IMR-90 (cell line): ENCODE results near the gene DBF4B. TPM values are rescaled to one million over a fixed set of nuclear protein-coding genes. Genes with fewer than 3 reads are reported as not detected.
"Not testable (repeated sequence)": the region's sequence is repeated elsewhere in the genome, so short reads cannot be mapped to it uniquely, and the experiment has no call there.

Experiments
- ATAC-seq: fragments of 200-7000 bp; cut with Tn5 transposase; 2 replicates; pipeline ENCODE4 v1.9.1; 2020; ENCODE audit warnings: low read depth, mild to moderate bottlenecking, moderate library complexity
- BruUV-seq: library from RNA; stranded (reverse); fragments of 400-500 nt; replicated peaks from 2 replicates; lab custom pipeline; 2021; lab: Mats Ljungman, UMichigan
- CTCF ChIA-PET: fragments of 300-600 bp; formaldehyde crosslinking; extraction: SDS; loops from one replicate; lab custom pipeline; 2021; ENCODE audit warnings: antibody characterized with exemption; lab: Yijun Ruan, JAX
- POLR2A ChIA-PET: fragments of 300-600 bp; sonication (Branson Sonifier 250); formaldehyde crosslinking; loops from one replicate; lab custom pipeline; 2022; ENCODE audit warnings: antibody characterized with exemption; ENCODE audit not compliant: unreplicated experiment; lab: Charles Lee
- DNase-seq: peaks from one replicate; pipeline ENCODE4 v3.0.0; 2013
- H2AFZ ChIP-seq: replicated peaks from 2 replicates; pipeline ENCODE3; 2013; ENCODE audit warnings: low read length, mild to moderate bottlenecking; ENCODE audit not compliant: poor library complexity
- H2AK5ac ChIP-seq: 2 replicates; pipeline ENCODE4 v1.6.1; 2013; ENCODE audit warnings: low read depth, low read length, inconsistent platforms
- H2AK9ac ChIP-seq: replicated peaks from 2 replicates; pipeline ENCODE3; 2013; ENCODE audit warnings: mild to moderate bottlenecking, low read depth, low read length, moderate library complexity; ENCODE audit not compliant: poor library complexity
- H2BK120ac ChIP-seq: 2 replicates; pipeline ENCODE4 v1.6.1; 2013; ENCODE audit warnings: low read depth, low read length, inconsistent platforms
- H2BK15ac ChIP-seq: 3 replicates; pipeline ENCODE4 v1.6.1; 2013; ENCODE audit warnings: low read depth, low read length, inconsistent platforms
- H2BK20ac ChIP-seq: 2 replicates; pipeline ENCODE4 v1.6.1; 2013; ENCODE audit warnings: low read depth, mild to moderate bottlenecking, inconsistent platforms, low read length, moderate library complexity
- H2BK5ac ChIP-seq: 2 replicates; pipeline ENCODE4 v1.6.1; 2013; ENCODE audit warnings: mild to moderate bottlenecking, low read depth, low read length, inconsistent platforms; ENCODE audit not compliant: poor library complexity, severe bottlenecking
- H3K14ac ChIP-seq: replicated peaks from 2 replicates; pipeline ENCODE4 v1.6.1; 2013; ENCODE audit warnings: low read depth, low read length, inconsistent platforms
- H3K18ac ChIP-seq: 2 replicates; pipeline ENCODE4 v1.6.1; 2013; ENCODE audit warnings: low read depth, low read length, control low read depth
- H3K23ac ChIP-seq: 2 replicates; pipeline ENCODE4 v1.6.1; 2013; ENCODE audit warnings: low read depth, low read length, inconsistent platforms
- H3K27ac ChIP-seq: 2 replicates; pipeline ENCODE4 v1.5.1; 2013; ENCODE audit warnings: mild to moderate bottlenecking, control low read depth, low read length; ENCODE audit not compliant: insufficient read depth
- H3K27me3 ChIP-seq: 2 replicates; pipeline ENCODE4 v1.6.1; 2013; ENCODE audit warnings: low read length; ENCODE audit not compliant: control insufficient read depth, insufficient read depth
- H3K36me3 ChIP-seq: 2 replicates; pipeline ENCODE4 v1.6.1; 2013; ENCODE audit warnings: low read length, mixed read lengths; ENCODE audit not compliant: control insufficient read depth, insufficient read depth
- H3K4ac ChIP-seq: 2 replicates; pipeline ENCODE4 v1.6.1; 2013; ENCODE audit warnings: low read depth, low read length, inconsistent platforms
- H3K4me1 ChIP-seq: 2 replicates; pipeline ENCODE4 v1.6.1; 2013; ENCODE audit warnings: low read length, mixed read lengths; ENCODE audit not compliant: control insufficient read depth, insufficient read depth
- H3K4me2 ChIP-seq: 2 replicates; pipeline ENCODE4 v1.6.1; 2013; ENCODE audit warnings: low read depth, mild to moderate bottlenecking, control low read depth, low read length, moderate library complexity
- H3K4me3 ChIP-seq: 2 replicates; pipeline ENCODE4 v1.5.1; 2013; ENCODE audit warnings: low read depth, mild to moderate bottlenecking, control low read depth, low read length, moderate library complexity; ENCODE audit not compliant: insufficient read depth
- H3K56ac ChIP-seq: 2 replicates; pipeline ENCODE4 v1.6.1; 2013; ENCODE audit warnings: low read length, inconsistent platforms; ENCODE audit not compliant: insufficient read depth; ENCODE audit errors: extremely low read depth
- H3K79me1 ChIP-seq, 2 experiments: 2 replicates each; pipeline ENCODE4 v1.6.1; 2013; ENCODE audit warnings: low read length in 2 of 2, inconsistent platforms in 1 of 2, low read depth in 1 of 2
- H3K9ac ChIP-seq: 2 replicates; pipeline ENCODE4 v1.6.1; 2013; ENCODE audit warnings: low read depth, low read length, control low read depth
- H3K9me1 ChIP-seq: 2 replicates; pipeline ENCODE4 v1.6.1; 2013; ENCODE audit warnings: low read length, inconsistent platforms; ENCODE audit not compliant: insufficient read depth
- H3K9me3 ChIP-seq: 2 replicates; pipeline ENCODE4 v1.6.1; 2013; ENCODE audit warnings: low read length; ENCODE audit not compliant: control insufficient read depth, insufficient read depth
- H4K20me1 ChIP-seq: 2 replicates; pipeline ENCODE4 v1.6.1; 2013; ENCODE audit warnings: low read length, inconsistent platforms; ENCODE audit not compliant: insufficient read depth
- H4K5ac ChIP-seq: 2 replicates; pipeline ENCODE4 v1.6.1; 2013; ENCODE audit warnings: mild to moderate bottlenecking, low read depth, low read length, control low read depth
- H4K8ac ChIP-seq, 2 experiments: 2 replicates each; pipeline ENCODE4 v1.6.1; 2013; ENCODE audit warnings: low read depth in 2 of 2, low read length in 2 of 2, control low read depth in 1 of 2, inconsistent platforms in 1 of 2
- H4K91ac ChIP-seq: 2 replicates; pipeline ENCODE4 v1.6.1; 2013; ENCODE audit warnings: low read depth, low read length, inconsistent platforms; ENCODE audit not compliant: insufficient read depth
- BHLHE40 ChIP-seq: fragments of 150-350 bp; IDR thresholded peaks from 2 replicates; pipeline ENCODE4 v1.6.1; 2016; ENCODE audit warnings: mild to moderate bottlenecking, low read depth, low read length
- CEBPB ChIP-seq: IDR thresholded peaks from 2 replicates; pipeline ENCODE4 v1.6.1; 2012; ENCODE audit warnings: low read depth, low read length, improper control_type of control experiment
- MXI1 ChIP-seq: IDR thresholded peaks from 2 replicates; pipeline ENCODE4 v1.6.1; 2012; ENCODE audit warnings: low read depth, mild to moderate bottlenecking, low read length, moderate library complexity, borderline replicate concordance
- NFE2L2 ChIP-seq: fragments of 150-350 bp; IDR thresholded peaks from 2 replicates; pipeline ENCODE4 v1.6.1; 2016; ENCODE audit warnings: low read depth, mild to moderate bottlenecking, low read length
- RFX5 ChIP-seq: IDR thresholded peaks from 2 replicates; pipeline ENCODE4 v1.8.0; 2012; ENCODE audit warnings: low read depth, mild to moderate bottlenecking, low read length, moderate library complexity
- WGBS, 2 experiments: methylation state at CpG; one replicate each; pipeline versions ENCODE4 v1.1.5 to v1.1.7; 2013; ENCODE audit warnings: missing lambda C conversion rate in 2 of 2; ENCODE audit not compliant: insufficient read length in 1 of 2; ENCODE audit errors: extremely low coverage in 2 of 2; 5-methylcytosine and 5-hydroxymethylcytosine counted together
- dilution Hi-C: fragments of 300-500 bp; cut with HindIII; formaldehyde crosslinking; loops from one replicate; pipeline ENCODE4 v1.14.3; 2018; ENCODE audit warnings: low sequenced_read_pairs; ENCODE audit not compliant: unreplicated experiment
- in situ Hi-C: fragments of 300-500 bp; cut with MboI; formaldehyde crosslinking; loops from 3 replicates; pipeline ENCODE4 v1.14.3; 2019; ENCODE audit warnings: low sequenced_read_pairs, inconsistent platforms, mixed read lengths
- intact Hi-C: fragments of 100-400 bp; cut with micrococcal nuclease; formaldehyde crosslinking; loops from 2 replicates; pipeline ENCODE4 v1.10.0; 2022
- polyA plus RNA-seq, 3 experiments: library from polyadenylated mRNA; depleted of rRNA; stranded (reverse); fragments of >200 nt; gene quantifications; 2 replicates each; pipeline ENCODE4 v1.2.3, GENCODE V29; 2012; ENCODE audit warnings: low replicate concordance in 1 of 3
- total RNA-seq: library from RNA; depleted of rRNA; stranded (reverse); fragments of >200 nt; gene quantifications from 2 replicates; pipeline ENCODE4 v1.2.3, GENCODE V29; 2012
- TF ChIP-seq, protein P1 (sequence below): fragments of 150-350 bp; IDR thresholded peaks from 2 replicates; pipeline ENCODE4 v1.6.1; 2017; ENCODE audit warnings: mild to moderate bottlenecking, antibody characterized with exemption, low read length, low read depth

The DBF4B gene
- total and polyA plus RNA-seq, 2 of the 4 experiments (the other 2 are of a cell fraction) = 3.6 to 10.2 TPM

DNA sequence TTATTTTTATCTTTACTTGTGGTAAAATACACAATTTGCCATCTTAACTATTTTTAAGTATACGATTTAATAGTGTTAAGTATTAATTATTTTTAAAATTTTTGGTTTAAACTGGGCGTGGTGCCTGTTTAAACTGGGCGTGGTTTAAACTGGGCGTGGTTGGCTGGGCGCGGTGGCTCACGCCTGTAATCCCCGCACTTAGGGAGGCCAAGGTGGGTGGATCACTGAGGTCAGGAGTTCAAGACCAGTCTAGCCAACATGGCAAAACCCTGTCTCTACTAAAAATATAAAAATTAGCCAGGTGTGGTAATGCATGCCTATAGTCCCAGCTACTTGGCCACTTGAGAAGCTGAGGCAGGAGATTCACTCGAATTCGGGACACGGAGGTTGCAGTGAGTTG is 14.9 kb upstream of the DBF4B start:
- dilution Hi-C loops = no loop called here
- Histone ChIP-seq H2AK5ac (no peak overlapping the region), H2BK20ac (no peak overlapping the region), H2BK15ac (no peak overlapping the region), H3K18ac (no peak overlapping the region), H2AK9ac (no peak overlapping the region), H2BK5ac (no peak overlapping the region), H4K5ac (no peak overlapping the region), H4K8ac (no peak overlapping the region), H4K20me1 (no peaks in the 10 kb centered on the region), H2BK120ac (no peak overlapping the region), H3K23ac (no peak overlapping the region), H3K79me1 (peaks cover 7 to 18% of the 10 kb centered on the region in 2 experiments; a peak in 3 of 4 replicates), H3K9me3 (no peaks in the 10 kb centered on the region), H3K36me3 (no peaks in the 10 kb centered on the region), H3K4me2 (no peak overlapping the region), H3K56ac (no peak overlapping the region), H3K9me1 (peaks cover 8% of the 10 kb centered on the region; the same call in 1 of the 2 replicates), H4K91ac (no peak overlapping the region), H3K27me3 (no peaks in the 10 kb centered on the region), H3K4me1 (0 out of 2 replicates have a peak, but pooled peaks cover 3% of the 10 kb centered on the region), H3K4me3 (no peak overlapping the region), H2AFZ (no peak overlapping the region), H3K27ac (no peak overlapping the region), H3K14ac (no peak overlapping the region), H3K9ac (no peak overlapping the region), H3K4ac (no peak overlapping the region)
- ChIA-PET CTCF (no interaction called here), POLR2A (no interaction called here)
- 100% methylated on average over 1 of the region's 11 CpGs; no CpG with 5 or more reads in 1 of the 2 experiments for WGBS, 2 experiments
- TF ChIP-seq, protein P1, sequence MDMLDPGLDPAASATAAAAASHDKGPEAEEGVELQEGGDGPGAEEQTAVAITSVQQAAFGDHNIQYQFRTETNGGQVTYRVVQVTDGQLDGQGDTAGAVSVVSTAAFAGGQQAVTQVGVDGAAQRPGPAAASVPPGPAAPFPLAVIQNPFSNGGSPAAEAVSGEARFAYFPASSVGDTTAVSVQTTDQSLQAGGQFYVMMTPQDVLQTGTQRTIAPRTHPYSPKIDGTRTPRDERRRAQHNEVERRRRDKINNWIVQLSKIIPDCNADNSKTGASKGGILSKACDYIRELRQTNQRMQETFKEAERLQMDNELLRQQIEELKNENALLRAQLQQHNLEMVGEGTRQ = no peak
- TF ChIP-seq MXI1 = no peak
- TF ChIP-seq BHLHE40 = no peak
- no peak for TF ChIP-seq CEBPB
- no peak for TF ChIP-seq RFX5
- TF ChIP-seq NFE2L2 = no peak
- no TSS peak for BruUV-seq
- intact Hi-C loops = no loop called here
- in situ Hi-C loops = no loop called here
- DNase-seq (no peak), ATAC-seq (no peak)

DNA sequence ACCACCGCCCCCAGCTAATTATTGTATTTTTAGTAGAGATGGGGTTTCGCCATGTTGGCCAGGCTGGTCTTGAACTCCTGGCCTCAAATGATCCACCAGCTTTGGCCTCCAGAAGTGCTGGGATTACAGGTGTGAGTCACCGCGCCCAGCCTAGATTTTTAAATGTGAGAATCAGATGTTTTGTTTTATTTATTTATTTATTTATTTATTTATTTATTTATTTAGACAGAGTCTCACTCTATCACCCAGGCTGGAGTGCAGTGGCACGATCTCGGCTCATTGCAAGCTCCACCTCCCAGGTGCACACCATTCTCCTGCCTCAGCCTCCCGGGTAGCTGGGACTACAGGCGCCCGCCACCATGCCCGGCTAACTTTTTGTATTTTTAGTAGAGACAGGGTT is 8.2 kb upstream of the DBF4B start:
- H4K5ac ChIP-seq, H3K9ac ChIP-seq, H4K20me1 ChIP-seq, H3K23ac ChIP-seq, H2BK15ac ChIP-seq, H4K8ac ChIP-seq, H2BK20ac ChIP-seq, H3K4ac ChIP-seq, H3K4me2 ChIP-seq, CTCF ChIA-PET, H2AK5ac ChIP-seq, H3K4me3 ChIP-seq, H3K9me3 ChIP-seq, ATAC-seq, BruUV-seq, DNase-seq, POLR2A ChIA-PET, H3K14ac ChIP-seq, H2BK120ac ChIP-seq, H3K27me3 ChIP-seq, H3K36me3 ChIP-seq, H2AK9ac ChIP-seq, H3K4me1 ChIP-seq, H3K18ac ChIP-seq, H4K91ac ChIP-seq, H3K56ac ChIP-seq, H3K27ac ChIP-seq, intact Hi-C loops, H3K9me1 ChIP-seq, H2AFZ ChIP-seq, H3K79me1 ChIP-seq, H2BK5ac ChIP-seq, dilution Hi-C loops, in situ Hi-C loops: not testable (repeated sequence)
- WGBS, 2 experiments = no CpG with 5 or more reads among the region's 10 CpGs
